Subcutaneous abdominal adipose tissue (tissue), 5 donors: ENCODE data around the gene PCSK2.

Experiments
- H3K27ac ChIP-seq: one replicate; pipeline ENCODE4 v1.7.0; 2013; ENCODE audit warnings: low read depth, mild to moderate bottlenecking, inconsistent platforms, low read length, moderate library complexity
- H3K27me3 ChIP-seq, 5 donors: one replicate each; pipeline ENCODE4 v1.7.0; 2013; ENCODE audit warnings: low read length in 5 of 5, inconsistent platforms in 1 of 5; ENCODE audit not compliant: control insufficient read depth in 5 of 5, insufficient read depth in 4 of 5
- H3K36me3 ChIP-seq, 5 donors: one replicate each; pipeline ENCODE4 v1.7.0; 2013; ENCODE audit warnings: low read length in 5 of 5; ENCODE audit not compliant: control insufficient read depth in 5 of 5, insufficient read depth in 5 of 5
- H3K4me1 ChIP-seq, 5 donors: one replicate each; pipeline ENCODE4 v1.7.0; 2013; ENCODE audit warnings: low read length in 5 of 5, mild to moderate bottlenecking in 3 of 5, moderate library complexity in 1 of 5; ENCODE audit not compliant: control insufficient read depth in 5 of 5, insufficient read depth in 5 of 5
- H3K4me3 ChIP-seq, 5 donors: one replicate each; pipeline ENCODE4 v1.7.0; 2013; ENCODE audit warnings: low read length in 5 of 5, low read depth in 1 of 5
- H3K9ac ChIP-seq, 5 donors: one replicate each; pipeline ENCODE4 v1.7.0; 2013; ENCODE audit warnings: low read length in 5 of 5, mild to moderate bottlenecking in 4 of 5, moderate library complexity in 3 of 5
- H3K9me3 ChIP-seq, 5 donors: one replicate each; pipeline ENCODE4 v1.7.0; 2013; ENCODE audit warnings: low read length in 5 of 5; ENCODE audit not compliant: control insufficient read depth in 5 of 5
- donor health status: healthy.
- donor health status: healthy.
- donor health status: healthy.
- donor health status: healthy.
- donor health status: healthy.

Gene PCSK2

DNA sequence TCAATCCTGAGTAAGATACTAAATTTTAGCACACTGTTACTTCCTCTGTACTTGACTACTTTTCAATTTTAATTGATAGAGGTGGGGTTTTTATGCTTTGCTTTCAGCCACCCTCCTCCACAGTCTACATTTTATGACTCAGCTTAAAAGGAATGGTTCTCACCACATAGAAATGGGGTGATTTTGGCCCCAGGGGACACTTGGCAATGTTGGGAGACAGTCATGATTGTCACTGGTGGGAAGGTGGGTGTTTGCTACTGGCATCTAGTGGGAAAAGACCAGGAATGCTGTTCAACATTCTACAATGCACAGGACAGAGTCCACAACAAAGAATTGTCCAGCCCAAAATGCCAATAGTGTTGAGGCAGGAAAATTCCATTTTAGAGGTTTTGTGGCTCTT lies 71.3 kb downstream of the PCSK2 start:
- H3K4me1 ChIP-seq, result no peaks in the 10 kb centered on the region
- no peaks in the 10 kb centered on the region for H3K36me3 ChIP-seq
- H3K27me3 ChIP-seq, result peaks cover 0 to 4% (median 0%) of the 10 kb centered on the region in 5 donors
- H3K4me3 ChIP-seq, result no peak overlapping the region
- H3K9me3 ChIP-seq, result peaks cover 0 to 3% (median 0%) of the 10 kb centered on the region in 5 donors
- H3K27ac ChIP-seq, result no peak overlapping the region
- no peak overlapping the region for H3K9ac ChIP-seq

DNA sequence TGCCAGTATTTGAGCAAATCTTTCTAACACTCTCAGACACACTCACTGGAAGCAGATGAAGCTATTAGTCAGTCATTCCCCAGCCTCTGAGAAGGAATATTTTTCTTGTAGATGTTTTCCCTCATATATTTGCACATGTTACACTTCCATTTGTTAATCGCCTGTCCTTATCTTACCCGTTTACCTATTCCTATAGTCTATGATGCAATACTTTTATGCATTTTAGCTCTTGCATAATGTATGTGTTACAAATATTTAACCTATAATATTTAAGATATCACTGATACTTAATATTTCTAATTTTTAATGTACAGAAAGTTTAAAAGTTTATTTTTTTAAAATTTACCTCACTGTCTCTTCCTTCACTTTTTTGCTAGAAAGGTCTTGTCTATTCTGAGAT lies 71.9 kb downstream of the PCSK2 start:
- Histone ChIP-seq H3K27me3 (peaks cover 0 to 4% (median 0%) of the 10 kb centered on the region in 5 donors), H3K27ac (no peak overlapping the region), H3K36me3 (no peaks in the 10 kb centered on the region), H3K4me3 (no peak overlapping the region), H3K4me1 (no peaks in the 10 kb centered on the region), H3K9me3 (peaks cover 0 to 3% (median 0%) of the 10 kb centered on the region in 5 donors), H3K9ac (no peak overlapping the region)

DNA sequence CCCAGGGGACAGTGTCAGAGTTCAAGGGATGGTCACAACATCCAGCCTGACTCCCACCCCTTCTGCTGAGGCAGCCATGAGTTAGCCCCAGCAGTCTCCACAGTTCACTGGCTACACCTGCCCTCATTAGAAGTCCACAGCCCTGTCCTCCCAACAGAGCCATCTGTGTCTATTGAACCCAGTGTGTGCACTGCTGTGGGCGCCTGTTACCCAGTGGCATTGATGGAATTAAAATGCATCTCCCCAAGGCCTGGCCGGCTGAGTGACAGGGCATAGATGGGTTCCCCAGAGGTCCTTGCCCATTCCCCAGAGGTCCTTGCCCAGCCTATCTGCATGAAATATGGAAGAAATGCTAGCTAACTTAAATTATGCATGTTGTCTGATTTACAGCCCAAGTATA lies 73.3 kb downstream of the PCSK2 start:
- no peak overlapping the region for H3K27ac ChIP-seq
- peaks cover 0 to 3% (median 0%) of the 10 kb centered on the region in 5 donors for H3K9me3 ChIP-seq
- H3K36me3 ChIP-seq, result no peaks in the 10 kb centered on the region
- H3K9ac ChIP-seq, result no peak overlapping the region
- H3K4me1 ChIP-seq, result no peaks in the 10 kb centered on the region
- peaks cover 0 to 4% (median 0%) of the 10 kb centered on the region in 5 donors for H3K27me3 ChIP-seq
- H3K4me3 ChIP-seq, result no peak overlapping the region

DNA sequence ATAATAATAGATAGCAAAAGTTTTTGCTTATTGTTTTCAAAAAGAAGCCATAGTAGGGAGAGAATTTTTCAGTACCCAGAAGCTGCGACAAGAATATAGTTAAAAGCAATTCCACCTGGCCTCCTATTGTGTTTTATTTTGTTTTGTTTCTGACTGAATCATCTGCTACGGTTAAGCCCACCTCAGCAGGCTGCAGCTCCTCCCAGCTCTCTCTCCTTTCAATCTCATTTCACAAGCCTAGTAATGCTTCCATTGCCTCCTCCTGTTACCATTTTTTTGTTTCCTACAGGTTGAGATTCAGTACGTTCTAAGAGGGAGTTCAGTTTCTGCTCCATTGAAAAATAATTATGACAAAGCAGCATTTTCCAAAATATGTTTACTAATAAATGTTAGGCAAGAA lies 77.9 kb downstream of the PCSK2 start:
- H3K27me3 ChIP-seq, result no peaks in the 10 kb centered on the region
- no peaks in the 10 kb centered on the region for H3K4me1 ChIP-seq
- H3K9ac ChIP-seq, result no peak overlapping the region
- H3K36me3 ChIP-seq, result no peaks in the 10 kb centered on the region
- H3K27ac ChIP-seq, result no peak overlapping the region
- no peak overlapping the region for H3K4me3 ChIP-seq
- H3K9me3 ChIP-seq, result peaks cover 0 to 3% (median 0%) of the 10 kb centered on the region in 5 donors

DNA sequence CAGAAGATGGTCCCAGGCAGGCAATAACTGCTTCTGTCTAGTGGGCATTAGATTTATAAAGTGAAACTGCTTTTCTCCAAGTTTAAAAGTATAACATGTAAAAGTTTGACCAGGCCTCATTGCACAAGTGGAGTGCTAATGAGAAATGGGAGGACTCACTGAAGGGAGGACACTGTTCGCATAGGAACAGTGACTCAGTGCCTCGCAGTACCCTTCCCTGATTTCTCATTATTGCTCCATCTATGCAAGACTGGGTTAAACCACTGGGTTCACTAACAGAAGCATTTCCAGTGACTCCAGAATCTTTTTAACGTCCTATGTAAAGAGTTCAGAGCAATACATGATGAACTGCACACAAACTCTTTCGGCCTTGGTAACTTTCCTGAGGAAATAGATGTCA lies 79.6 kb downstream of the PCSK2 start:
- H3K9me3 ChIP-seq, result peaks cover 0 to 3% (median 0%) of the 10 kb centered on the region in 5 donors
- H3K27me3 ChIP-seq, result no peaks in the 10 kb centered on the region
- H3K36me3 ChIP-seq, result no peaks in the 10 kb centered on the region

DNA sequence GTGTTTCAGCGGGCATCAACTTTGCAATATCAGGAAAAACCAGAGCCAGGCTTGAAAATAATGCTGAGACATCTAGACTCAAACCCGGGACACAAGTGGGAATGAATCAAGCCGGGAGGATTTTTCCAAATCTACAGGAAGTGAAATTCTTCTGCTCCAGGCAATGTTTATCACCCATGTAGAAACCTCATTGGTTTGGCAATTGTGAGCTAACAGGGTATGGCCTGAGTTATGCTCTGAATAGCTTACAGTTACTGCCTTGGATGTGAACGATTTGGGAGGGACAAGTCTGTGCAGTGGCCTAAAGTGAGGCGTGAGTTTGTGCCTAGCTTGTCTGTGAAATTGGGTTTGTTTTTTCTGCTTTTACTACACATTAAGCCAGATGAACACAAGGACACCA lies 87.4 kb downstream of the PCSK2 start:
- Histone ChIP-seq H3K27me3 (peaks cover 4 to 23% (median 13%) of the 10 kb centered on the region in 5 donors), H3K9ac (no peak overlapping the region), H3K27ac (no peak overlapping the region), H3K36me3 (no peaks in the 10 kb centered on the region), H3K4me1 (no peaks in the 10 kb centered on the region), H3K4me3 (no peak overlapping the region), H3K9me3 (no peaks in the 10 kb centered on the region)

More for the DNA sequence above, 79.6 kb downstream of the PCSK2 start:
- Histone ChIP-seq H3K4me3 (no peak overlapping the region), H3K4me1 (no peaks in the 10 kb centered on the region), H3K27ac (no peak overlapping the region), H3K9ac (no peak overlapping the region)

DNA sequence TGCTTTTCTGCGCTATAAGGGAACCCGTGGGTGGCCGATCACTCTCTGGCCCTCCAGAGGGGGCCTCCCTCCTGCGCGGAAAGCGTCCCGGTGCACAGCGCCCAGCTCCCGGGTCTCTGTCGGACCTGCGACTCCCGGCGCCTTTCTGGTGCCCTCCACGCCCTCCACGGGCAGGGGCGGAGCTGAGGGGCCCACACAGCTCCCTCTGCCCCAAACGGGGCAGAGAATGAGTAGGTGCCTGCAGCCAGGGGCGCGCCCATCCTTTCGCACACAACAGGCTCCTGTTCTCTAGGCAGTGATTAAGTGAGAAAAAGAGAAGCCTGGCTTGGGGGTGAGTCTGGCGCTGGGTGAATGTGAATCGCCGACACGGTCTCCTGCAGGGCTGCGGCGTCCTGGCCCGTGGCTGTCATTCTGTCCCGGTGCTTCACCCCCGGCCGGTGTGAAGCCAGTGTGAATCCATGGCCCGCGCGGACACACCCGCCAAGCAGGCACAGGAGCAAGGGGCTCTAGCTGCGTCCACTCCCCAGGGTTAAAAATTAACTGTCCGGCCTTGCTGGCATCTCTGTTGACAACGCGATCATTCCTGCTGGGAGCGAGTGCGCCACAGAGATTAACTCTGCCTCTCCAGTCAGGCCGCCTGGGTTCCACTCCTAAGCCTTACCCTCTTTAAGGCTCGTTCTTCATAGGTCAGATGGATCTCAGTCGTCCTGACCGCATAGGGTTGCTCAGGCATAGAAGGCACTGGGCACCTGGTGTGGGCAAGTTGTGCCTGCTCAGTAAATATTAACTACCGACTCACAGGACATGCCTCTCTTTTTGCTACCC lies 88.8 kb downstream of the PCSK2 start:
- Histone ChIP-seq H3K36me3 (no peaks in the 10 kb centered on the region), H3K27me3 (peaks cover 4 to 23% (median 16%) of the 10 kb centered on the region in 5 donors), H3K9me3 (no peaks in the 10 kb centered on the region), H3K27ac (no peak overlapping the region), H3K4me3 (no peak overlapping the region), H3K4me1 (no peaks in the 10 kb centered on the region), H3K9ac (no peak overlapping the region)

DNA sequence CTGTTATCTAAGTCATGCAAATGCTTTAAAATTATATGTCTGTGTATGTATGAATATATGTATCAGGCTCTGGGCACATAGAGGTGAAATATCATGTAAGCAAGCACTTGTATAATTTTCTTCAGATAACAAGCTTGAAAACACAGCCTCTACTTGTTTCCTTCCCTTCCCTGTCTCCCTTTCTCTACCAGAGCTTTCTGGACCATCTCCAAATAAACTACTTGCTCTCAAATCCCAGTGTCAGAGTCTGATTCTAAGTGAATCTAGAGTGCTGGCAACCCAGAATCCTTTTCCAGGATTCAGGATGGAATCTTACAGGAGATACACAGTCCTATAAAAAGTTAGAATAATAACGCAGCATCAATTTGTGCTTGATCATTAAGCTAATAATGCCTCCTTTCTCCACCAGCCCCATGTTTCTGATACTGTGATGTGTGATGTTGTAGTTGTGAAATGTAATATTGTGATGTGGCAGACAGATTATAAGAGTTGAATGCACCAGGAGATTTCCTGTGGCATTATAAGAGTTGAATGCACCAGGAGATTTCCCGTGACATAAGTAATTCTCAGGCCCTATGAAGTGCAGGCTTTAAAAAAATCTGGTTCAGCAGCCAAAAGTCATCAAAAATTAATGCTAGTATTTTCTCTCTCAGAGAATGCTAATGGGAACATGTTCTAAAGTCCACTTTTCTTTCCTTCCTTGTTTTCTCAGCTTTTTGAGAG lies 89.6 kb downstream of the PCSK2 start:
- peaks cover 4 to 23% (median 16%) of the 10 kb centered on the region in 5 donors for H3K27me3 ChIP-seq
- no peaks in the 10 kb centered on the region for H3K4me1 ChIP-seq
- H3K9ac ChIP-seq, result no peak overlapping the region
- H3K36me3 ChIP-seq, result no peaks in the 10 kb centered on the region
- no peak overlapping the region for H3K4me3 ChIP-seq
- H3K27ac ChIP-seq, result no peak overlapping the region
- no peaks in the 10 kb centered on the region for H3K9me3 ChIP-seq

DNA sequence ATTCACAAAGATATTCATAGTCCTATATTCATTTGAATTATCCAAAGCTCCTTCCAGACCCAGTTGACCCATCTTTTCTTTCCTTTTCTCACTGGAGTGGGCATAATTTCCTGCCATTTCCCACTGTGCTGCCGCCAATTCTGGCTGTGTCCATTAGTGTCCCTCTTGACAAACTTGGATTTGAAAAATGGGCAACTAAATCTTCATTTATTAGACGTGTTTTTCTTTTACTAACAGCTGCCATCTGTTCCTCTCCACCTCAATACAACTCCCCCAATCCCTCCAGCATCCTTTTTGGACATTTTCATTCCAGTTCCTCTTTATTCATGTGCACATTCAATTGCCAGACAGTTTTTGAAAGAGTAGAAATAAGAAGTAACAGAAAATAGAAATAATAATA lies 90.5 kb downstream of the PCSK2 start:
- H3K9me3 ChIP-seq, result no peaks in the 10 kb centered on the region
- no peaks in the 10 kb centered on the region for H3K4me1 ChIP-seq
- no peaks in the 10 kb centered on the region for H3K36me3 ChIP-seq
- H3K9ac ChIP-seq, result no peak overlapping the region
- H3K4me3 ChIP-seq, result no peak overlapping the region
- peaks cover 4 to 23% (median 16%) of the 10 kb centered on the region in 5 donors for H3K27me3 ChIP-seq
- no peak overlapping the region for H3K27ac ChIP-seq

DNA sequence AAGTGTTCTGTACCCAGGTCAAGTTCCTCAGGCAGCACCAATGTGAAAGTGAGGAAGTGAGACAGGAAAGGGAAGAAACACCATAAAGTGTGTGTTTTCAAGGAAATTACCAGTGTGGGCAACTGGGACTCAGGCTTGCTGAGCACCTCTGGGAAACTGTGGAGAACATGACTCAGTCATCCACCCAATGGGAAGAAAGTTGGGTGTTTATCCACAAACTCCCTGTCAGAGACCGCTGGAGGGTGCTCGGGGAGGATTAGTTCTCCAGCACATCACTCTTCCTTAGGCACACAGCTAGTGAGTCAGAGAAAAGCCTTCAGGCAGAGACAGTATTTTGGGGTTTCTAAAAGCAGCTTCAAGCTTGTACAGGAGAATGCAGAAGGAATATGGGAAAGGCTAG lies 93.6 kb downstream of the PCSK2 start:
- peaks cover 0 to 2% (median 0%) of the 10 kb centered on the region in 5 donors for H3K9me3 ChIP-seq
- H3K27me3 ChIP-seq, result peaks cover 6 to 22% (median 13%) of the 10 kb centered on the region in 5 donors
- no peak overlapping the region for H3K4me3 ChIP-seq
- no peaks in the 10 kb centered on the region for H3K4me1 ChIP-seq
- H3K36me3 ChIP-seq, result no peaks in the 10 kb centered on the region
- no peak overlapping the region for H3K27ac ChIP-seq
- H3K9ac ChIP-seq, result no peak overlapping the region
